ENCODE data around the gene CDK5RAP2. TPM values are rescaled to one million over a fixed set of nuclear protein-coding genes. Genes with fewer than 3 reads are reported as not detected.

The CDK5RAP2 gene
- total RNA-seq, 1 donor from 2014 or later: 75.4 TPM

GRCh38 chr9:120603010-120603409 lies 23.0 kb upstream of the CDK5RAP2 start:
- ATAC-seq: no peak
- intact Hi-C loops (cut with DNase I): no loop called here
- no peak for DNase-seq (ENCODE audit: missing footprints)

GRCh38 chr9:120593955-120594277 lies 13.9 kb upstream of the CDK5RAP2 start:
- ATAC-seq (no peak), DNase-seq (ENCODE audit: missing footprints) (no peak)
- intact Hi-C loops (cut with DNase I): no loop called here

- ATAC-seq: no peak
Observed at GRCh38 chr9:120593250-120593954, 13.4 kb upstream of the CDK5RAP2 start.

GRCh38 chr9:120592210-120592609 lies 12.2 kb upstream of the CDK5RAP2 start:
- DNase-seq (ENCODE audit: missing footprints): no peak
- intact Hi-C loops (cut with DNase I): no loop called here
- no peak for ATAC-seq

More at GRCh38 chr9:120593250-120593954, 13.4 kb upstream of the CDK5RAP2 start:
- intact Hi-C loops (cut with DNase I): no loop called here
- no peak for DNase-seq (ENCODE audit: missing footprints)

GRCh38 chr9:120587328-120587727 lies 7.4 kb upstream of the CDK5RAP2 start:
- intact Hi-C loops (cut with DNase I): loop anchor here (10.0 kb wide), 1 partner anchor 1507 kb away; the partner anchor contains the start of gene TTLL11
- no peak for ATAC-seq

GRCh38 chr9:120583958-120584369 lies 4.0 kb upstream of the CDK5RAP2 start:
- no peak for DNase-seq (ENCODE audit: missing footprints)
- intact Hi-C loops (cut with DNase I): loop anchor here (10.0 kb wide), 1 partner anchor 1511 kb away; the partner anchor contains the start of gene TTLL11
- ATAC-seq: peak; percentile 8

More at GRCh38 chr9:120587328-120587727, 7.4 kb upstream of the CDK5RAP2 start:
- no peak for DNase-seq (ENCODE audit: missing footprints)

GRCh38 chr9:120579139-120580050 lies 572 bp downstream of the CDK5RAP2 start:
- ATAC-seq (no peak), DNase-seq (ENCODE audit: missing footprints) (no peak)
- intact Hi-C loops (cut with DNase I): loop anchor here (10.0 kb wide), 1 partner anchor 1515 kb away; the partner anchor contains the start of gene TTLL11

- intact Hi-C loops (cut with DNase I): no loop called here
- DNase-seq (ENCODE audit: missing footprints) (no peak), ATAC-seq (no peak)
Observed at GRCh38 chr9:120574473-120574872, 5.5 kb downstream of the CDK5RAP2 start.

- ATAC-seq: no peak
- intact Hi-C loops (cut with DNase I): no loop called here
Observed at GRCh38 chr9:120572472-120572871, 7.5 kb downstream of the CDK5RAP2 start.

GRCh38 chr9:120571443-120572257 lies 8.3 kb downstream of the CDK5RAP2 start:
- intact Hi-C loops (cut with DNase I): no loop called here
- peak; percentile 69 for DNase-seq (ENCODE audit: missing footprints)
- peak; percentile 91 for ATAC-seq

More at GRCh38 chr9:120572472-120572871, 7.5 kb downstream of the CDK5RAP2 start:
- no peak for DNase-seq (ENCODE audit: missing footprints)

- no peak for DNase-seq (ENCODE audit: missing footprints)
- intact Hi-C loops (cut with DNase I): no loop called here
- ATAC-seq: no peak
Observed at GRCh38 chr9:120570296-120570695, 9.7 kb downstream of the CDK5RAP2 start.

- ATAC-seq (no peak), DNase-seq (ENCODE audit: missing footprints) (no peak)
- intact Hi-C loops (cut with DNase I): no loop called here
Observed at GRCh38 chr9:120569556-120569955, 10.4 kb downstream of the CDK5RAP2 start.

- DNase-seq (ENCODE audit: missing footprints) (no peak), ATAC-seq (no peak)
- intact Hi-C loops (cut with DNase I): no loop called here
Observed at GRCh38 chr9:120568816-120569215, 11.2 kb downstream of the CDK5RAP2 start.

GRCh38 chr9:120567874-120568273 lies 12.1 kb downstream of the CDK5RAP2 start:
- no peak for ATAC-seq
- intact Hi-C loops (cut with DNase I): no loop called here

GRCh38 chr9:120567081-120567480 lies 12.9 kb downstream of the CDK5RAP2 start:
- no peak for ATAC-seq
- intact Hi-C loops (cut with DNase I): no loop called here

More at GRCh38 chr9:120567874-120568273, 12.1 kb downstream of the CDK5RAP2 start:
- no peak for DNase-seq (ENCODE audit: missing footprints)

GRCh38 chr9:120564589-120564988 lies 15.4 kb downstream of the CDK5RAP2 start:
- DNase-seq (ENCODE audit: missing footprints) (no peak), ATAC-seq (no peak)
- intact Hi-C loops (cut with DNase I): no loop called here

More at GRCh38 chr9:120567081-120567480, 12.9 kb downstream of the CDK5RAP2 start:
- no peak for DNase-seq (ENCODE audit: missing footprints)

- DNase-seq (ENCODE audit: missing footprints) (peak; percentile 75), ATAC-seq (peak; percentile 48)
Observed at GRCh38 chr9:120562861-120563443, 17.0 kb downstream of the CDK5RAP2 start.

GRCh38 chr9:120561709-120562108 lies 18.3 kb downstream of the CDK5RAP2 start:
- ATAC-seq (no peak), DNase-seq (ENCODE audit: missing footprints) (no peak)
- intact Hi-C loops (cut with DNase I): no loop called here

More at GRCh38 chr9:120562861-120563443, 17.0 kb downstream of the CDK5RAP2 start:
- intact Hi-C loops (cut with DNase I): no loop called here
